RWPE1 (cell line): ENCODE measurements around the gene PALLD.
A peak's percentile ranks its signal among the peaks of the same experiment; 100 is the strongest.

Source experiments
- CTCF ChIA-PET: fragments of 350-600 bp; sonication (Branson Sonifier 250); formaldehyde crosslinking; extraction: SDS; loops from one replicate; lab custom pipeline; 2021; lab: Yijun Ruan, JAX
- POLR2A ChIA-PET: fragments of 400-600 bp; formaldehyde crosslinking; extraction: SDS; loops from one replicate; lab custom pipeline; 2020; ENCODE audit warnings: antibody characterized with exemption; ENCODE audit not compliant: low non-redundant PET; lab: Yijun Ruan, JAX
- DNase-seq: peaks from one replicate; pipeline ENCODE4 v3.0.0; 2012; ENCODE audit warnings: low spot score
- H3K27ac ChIP-seq: fragments of 450-650 bp; 2 replicates; pipeline ENCODE4 v1.5.1; 2017
- CTCF ChIP-seq: fragments of 450-650 bp; conservative IDR thresholded peaks from 2 replicates; pipeline ENCODE4 v1.5.1; 2017; ENCODE audit warnings: low read depth, mild to moderate bottlenecking

PALLD gene

GRCh38 chr4:168651374-168651773 lies 154.5 kb downstream of the PALLD start:
- no peak for DNase-seq
- CTCF ChIA-PET: no interaction called here
- POLR2A ChIA-PET: no interaction called here
- no peak for TF ChIP-seq CTCF
- no peak overlapping the region for H3K27ac ChIP-seq

GRCh38 chr4:168651864-168652263 lies 155.0 kb downstream of the PALLD start:
- ChIA-PET POLR2A (no interaction called here), CTCF (interaction anchor here (0.7 kb wide), 1 partner anchor 160 kb away, joined by 4 read pairs; no protein-coding TSS in a partner anchor)
- no peak overlapping the region for H3K27ac ChIP-seq
- no peak for DNase-seq
- TF ChIP-seq CTCF: no peak

GRCh38 chr4:168652755-168653154 lies 155.9 kb downstream of the PALLD start:
- CTCF ChIA-PET: interaction anchor here (0.7 kb wide), 1 partner anchor 160 kb away, joined by 4 read pairs; no protein-coding TSS in a partner anchor
- POLR2A ChIA-PET: no interaction called here
- no peak for TF ChIP-seq CTCF
- H3K27ac ChIP-seq: no peak overlapping the region
- DNase-seq: no peak

- TF ChIP-seq CTCF: no peak
- CTCF ChIA-PET: interaction anchor here (0.8 kb wide), 1 partner anchor 232 kb away, joined by 3 read pairs; no protein-coding TSS in a partner anchor
- peak; percentile 39 for DNase-seq
These were observed 157.4 kb downstream of the PALLD start for GRCh38 chr4:168654104-168654847.

GRCh38 chr4:168654848-168655174 lies 158.0 kb downstream of the PALLD start:
- TF ChIP-seq CTCF: no peak
- DNase-seq: no peak
- CTCF ChIA-PET: interaction anchor here (0.6 to 0.8 kb wide), 2 partner anchors 232 to 651 kb away, joined by 3 to 4 read pairs; no protein-coding TSS in a partner anchor
- POLR2A ChIA-PET: no interaction called here
- H3K27ac ChIP-seq: no peak overlapping the region; the same call in 1 of the 2 replicates

More at GRCh38 chr4:168654104-168654847, 157.4 kb downstream of the PALLD start:
- peak overlapping the region; percentile 59; the same call in 1 of the 2 replicates for H3K27ac ChIP-seq
- POLR2A ChIA-PET: no interaction called here

- ChIA-PET CTCF (interaction anchor here (0.6 to 0.8 kb wide), 2 partner anchors 231 to 652 kb away, joined by 3 to 4 read pairs; no protein-coding TSS in a partner anchor), POLR2A (no interaction called here)
- no peak for DNase-seq
- H3K27ac ChIP-seq: no peak overlapping the region
- TF ChIP-seq CTCF: no peak
These were observed 158.3 kb downstream of the PALLD start for GRCh38 chr4:168655182-168655581.
